CD14-positive monocyte (primary cell): ENCODE measurements around the gene ABHD4. TPM values are rescaled to one million over a fixed set of nuclear protein-coding genes. Genes with fewer than 3 reads are reported as not detected.
"Not testable (repeated sequence)": the region's sequence is repeated elsewhere in the genome, so short reads cannot be mapped to it uniquely, and the experiment has no call there.

Source experiments
- DNase-seq, 3 donors: peaks; one replicate each; pipeline ENCODE4 v3.0.0-alpha.2; 2011 to 2022
- H2AFZ ChIP-seq: 2 replicates; pipeline ENCODE4 v1.6.0; 2012; ENCODE audit warnings: mild to moderate bottlenecking, low read depth, low read length, inconsistent platforms; ENCODE audit not compliant: insufficient read depth, poor library complexity, severe bottlenecking
- H3K27ac ChIP-seq, 2 donors: 1 replicate in 1 of 2; 2 replicates in 1 of 2; pipeline ENCODE4 v1.5.1; 2012 to 2013; ENCODE audit warnings: low read length in 2 of 2, control low read depth in 1 of 2, inconsistent platforms in 1 of 2, low read depth in 1 of 2, mild to moderate bottlenecking in 1 of 2
- H3K27me3 ChIP-seq, 2 donors: one replicate each; pipeline versions ENCODE4 v1.6.0 to v1.6.1; 2011 to 2013; ENCODE audit warnings: low read length in 2 of 2; ENCODE audit not compliant: control insufficient read depth in 2 of 2, insufficient read depth in 2 of 2
- H3K36me3 ChIP-seq, 2 donors: replicated peaks in 1 of 2; 1 replicate in 1 of 2; 2 replicates in 1 of 2; pipeline versions ENCODE4 v1.5.1 to v1.6.1; 2012 to 2013; ENCODE audit warnings: low read length in 2 of 2, control low read depth in 1 of 2, inconsistent platforms in 1 of 2, mild to moderate bottlenecking in 1 of 2; ENCODE audit not compliant: insufficient read depth in 2 of 2, control insufficient read depth in 1 of 2
- H3K4me1 ChIP-seq, 2 donors: 1 replicate in 1 of 2; 2 replicates in 1 of 2; pipeline versions ENCODE4 v1.5.1 to v1.6.1; 2012 to 2013; ENCODE audit warnings: low read length in 2 of 2, control low read depth in 1 of 2, inconsistent platforms in 1 of 2, mild to moderate bottlenecking in 1 of 2, moderate library complexity in 1 of 2; ENCODE audit not compliant: insufficient read depth in 2 of 2, control insufficient read depth in 1 of 2
- H3K4me2 ChIP-seq: replicated peaks from 2 replicates; pipeline ENCODE3; 2012; ENCODE audit warnings: low read length, moderate library complexity, mild to moderate bottlenecking; ENCODE audit not compliant: poor library complexity, severe bottlenecking; ENCODE audit errors: extremely low read depth
- H3K4me3 ChIP-seq, 3 experiments: fragments of 200-600 bp in 1 of 3; sonication (generic) in 1 of 3; replicated peaks in 1 of 3; 1 replicate in 2 of 3; 2 replicates in 1 of 3; pipeline ENCODE4 v1.5.1; 2011 to 2013; ENCODE audit warnings: low read length in 3 of 3, mild to moderate bottlenecking in 3 of 3, control low read depth in 2 of 3, low read depth in 2 of 3, inconsistent platforms in 1 of 3, moderate library complexity in 1 of 3
- H3K79me2 ChIP-seq: 2 replicates; pipeline ENCODE4 v1.6.0; 2012; ENCODE audit warnings: mild to moderate bottlenecking, control low read depth, inconsistent platforms, low read length, moderate library complexity; ENCODE audit not compliant: insufficient read depth
- H3K9ac ChIP-seq: 2 replicates; pipeline ENCODE4 v1.6.0; 2017; ENCODE audit warnings: low read length, mild to moderate bottlenecking; ENCODE audit not compliant: insufficient read depth, poor library complexity, severe bottlenecking
- H3K9me3 ChIP-seq, 2 donors: replicated peaks in 1 of 2; 1 replicate in 1 of 2; 2 replicates in 1 of 2; pipeline versions ENCODE4 v1.5.1 to v1.6.1; 2012 to 2013; ENCODE audit warnings: low read length in 2 of 2, control low read depth in 1 of 2; ENCODE audit not compliant: control insufficient read depth in 1 of 2, insufficient read depth in 1 of 2
- H4K20me1 ChIP-seq: 2 replicates; pipeline ENCODE4 v1.6.0; 2012; ENCODE audit warnings: mild to moderate bottlenecking, low read length, control low read depth, moderate library complexity; ENCODE audit not compliant: insufficient read depth
- H3K27ac Mint-ChIP-seq, 7 donors: one replicate each; pipeline ENCODE4 v1.8.0; 2020; ENCODE audit warnings: mild to moderate bottlenecking in 7 of 7, mixed read lengths in 7 of 7, moderate library complexity in 6 of 7, inconsistent platforms in 2 of 7
- H3K27me3 Mint-ChIP-seq, 3 donors: one replicate each; pipeline ENCODE4 v1.8.0; 2021 to 2022; ENCODE audit warnings: low read depth in 3 of 3, mild to moderate bottlenecking in 3 of 3, mixed read lengths in 3 of 3, moderate library complexity in 3 of 3, inconsistent platforms in 1 of 3
- H3K36me3 Mint-ChIP-seq, 2 donors: one replicate each; pipeline ENCODE4 v1.8.0; 2020; ENCODE audit warnings: mixed read lengths in 2 of 2, inconsistent platforms in 1 of 2, mild to moderate bottlenecking in 1 of 2
- H3K4me1 Mint-ChIP-seq: one replicate; pipeline ENCODE4 v1.8.0; 2020; ENCODE audit warnings: mild to moderate bottlenecking, mixed read lengths
- H3K4me3 Mint-ChIP-seq, 2 donors: one replicate each; pipeline ENCODE4 v1.8.0; 2020; ENCODE audit warnings: mild to moderate bottlenecking in 2 of 2, mixed read lengths in 2 of 2, moderate library complexity in 1 of 2
- H3K9me3 Mint-ChIP-seq, 7 donors: one replicate each; pipeline ENCODE4 v1.8.0; 2020 to 2022; ENCODE audit warnings: mixed read lengths in 7 of 7, mild to moderate bottlenecking in 6 of 7, moderate library complexity in 6 of 7, inconsistent platforms in 2 of 7
- WGBS: methylation state at CpG from one replicate; pipeline ENCODE4 v1.1.5; 2013; ENCODE audit warnings: missing lambda C conversion rate; ENCODE audit not compliant: insufficient coverage; 5-methylcytosine and 5-hydroxymethylcytosine counted together
- intact Hi-C, 2 donors: fragments of 100-400 bp; cut with micrococcal nuclease; formaldehyde crosslinking; loops; one replicate each; pipeline versions ENCODE4 v1.15.0 to v1.15.1; 2023
- polyA plus RNA-seq, 3 donors: library from polyadenylated mRNA; depleted of rRNA in 1 of 3; unstranded in 2 of 3; stranded (reverse) in 1 of 3; fragments of 300-500 nt in 2 of 3; fragments of >200 nt in 1 of 3; fragmentation: Illumina TruSeq in 2 of 3; gene quantifications; 1 replicate in 2 of 3; 2 replicates in 1 of 3; pipeline ENCODE4 v1.2.3, GENCODE V29; 2012 to 2021
- TF ChIP-seq, protein P1 (sequence below): fragments of 200-600 bp; IDR thresholded peaks from one replicate; pipeline ENCODE4 v1.8.0; 2022; ENCODE audit warnings: antibody characterized with exemption, mild to moderate bottlenecking

ABHD4 gene
- polyA plus RNA-seq, 3 donors = 9.4 to 13.4 (median 12.5) TPM

DNA sequence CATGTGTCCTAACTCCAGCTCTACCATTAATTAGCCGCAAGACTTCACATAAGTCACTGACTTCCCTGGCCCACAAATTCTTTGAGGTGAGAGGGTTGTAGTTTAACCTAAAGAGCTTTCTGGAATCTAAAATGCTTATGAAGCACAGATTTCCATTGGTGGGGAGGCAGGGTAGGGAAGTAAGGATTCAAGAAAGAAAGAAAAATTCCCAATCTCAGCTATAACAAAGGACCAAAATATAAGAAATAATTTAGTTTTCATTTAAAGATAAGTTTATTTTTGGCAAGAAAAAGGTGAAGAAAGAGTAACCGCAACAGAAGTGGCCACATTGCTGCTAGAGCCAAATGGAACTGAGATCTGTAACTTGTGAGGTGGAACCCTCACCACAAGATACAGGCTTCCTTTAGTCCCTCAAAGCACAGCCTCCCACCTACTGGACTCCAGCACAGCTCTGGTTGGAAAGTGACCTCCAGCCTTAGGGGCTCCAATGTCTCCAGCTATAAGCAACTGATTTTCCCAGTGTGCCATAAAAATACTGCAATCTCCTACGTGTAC, 32.6 kb upstream of the ABHD4 start:
- H4K20me1 ChIP-seq = peaks cover 16% of the 10 kb centered on the region
- no peak overlapping the region for H3K27ac ChIP-seq
- H3K79me2 ChIP-seq = peaks cover 10% of the 10 kb centered on the region
- H3K9ac ChIP-seq = no peak overlapping the region
- peaks cover 10% of the 10 kb centered on the region for H3K4me1 Mint-ChIP-seq
- H2AFZ ChIP-seq = no peak overlapping the region
- no peaks in the 10 kb centered on the region for H3K9me3 ChIP-seq
- no peak overlapping the region for H3K4me3 ChIP-seq
- 100% methylated on average over 1 of the region's 3 CpGs for WGBS
- H3K36me3 ChIP-seq = peaks cover 52 to 75% of the 10 kb centered on the region in 2 donors
- H3K36me3 Mint-ChIP-seq = peaks cover 59 to 62% of the 10 kb centered on the region in 2 donors
- H3K4me2 ChIP-seq = no peak overlapping the region
- H3K9me3 Mint-ChIP-seq = no peaks in the 10 kb centered on the region
- intact Hi-C loops = loop anchor here in 1 of 2 donors (5.0 kb wide), 1 partner anchor 417 kb away; the partner anchor contains the start of gene AJUBA
- H3K4me3 Mint-ChIP-seq = no peak overlapping the region
- DNase-seq = no peak
- peaks cover 0 to 5% of the 10 kb centered on the region in 2 donors for H3K4me1 ChIP-seq
- H3K27me3 Mint-ChIP-seq = peaks cover 0 to 3% (median 0%) of the 10 kb centered on the region in 3 donors
- no peak overlapping the region for H3K27ac Mint-ChIP-seq
- no peaks in the 10 kb centered on the region for H3K27me3 ChIP-seq
- TF ChIP-seq, protein P1, sequence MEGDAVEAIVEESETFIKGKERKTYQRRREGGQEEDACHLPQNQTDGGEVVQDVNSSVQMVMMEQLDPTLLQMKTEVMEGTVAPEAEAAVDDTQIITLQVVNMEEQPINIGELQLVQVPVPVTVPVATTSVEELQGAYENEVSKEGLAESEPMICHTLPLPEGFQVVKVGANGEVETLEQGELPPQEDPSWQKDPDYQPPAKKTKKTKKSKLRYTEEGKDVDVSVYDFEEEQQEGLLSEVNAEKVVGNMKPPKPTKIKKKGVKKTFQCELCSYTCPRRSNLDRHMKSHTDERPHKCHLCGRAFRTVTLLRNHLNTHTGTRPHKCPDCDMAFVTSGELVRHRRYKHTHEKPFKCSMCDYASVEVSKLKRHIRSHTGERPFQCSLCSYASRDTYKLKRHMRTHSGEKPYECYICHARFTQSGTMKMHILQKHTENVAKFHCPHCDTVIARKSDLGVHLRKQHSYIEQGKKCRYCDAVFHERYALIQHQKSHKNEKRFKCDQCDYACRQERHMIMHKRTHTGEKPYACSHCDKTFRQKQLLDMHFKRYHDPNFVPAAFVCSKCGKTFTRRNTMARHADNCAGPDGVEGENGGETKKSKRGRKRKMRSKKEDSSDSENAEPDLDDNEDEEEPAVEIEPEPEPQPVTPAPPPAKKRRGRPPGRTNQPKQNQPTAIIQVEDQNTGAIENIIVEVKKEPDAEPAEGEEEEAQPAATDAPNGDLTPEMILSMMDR = no peak

DNA sequence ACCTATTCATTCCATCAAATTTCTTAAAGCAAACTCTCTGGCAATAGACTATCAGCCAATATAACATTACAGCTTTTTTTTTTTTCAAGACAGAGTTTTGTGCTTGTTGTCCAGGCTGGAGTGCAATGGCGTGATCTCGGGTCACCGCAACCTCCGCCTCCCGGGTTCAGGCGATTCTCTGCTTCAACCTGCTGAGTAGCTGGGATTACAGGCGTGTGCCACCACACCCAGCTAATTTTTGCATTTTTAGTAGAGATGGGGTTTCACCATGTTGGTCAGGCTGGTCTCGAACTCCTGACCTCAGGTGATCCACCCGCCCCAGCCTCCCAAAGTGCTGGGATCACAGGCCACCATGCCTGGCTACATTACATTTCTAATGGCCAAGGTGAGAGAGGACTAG, 31.8 kb upstream of the ABHD4 start:
- DNase-seq, H3K27me3 Mint-ChIP-seq, H3K9me3 ChIP-seq, H3K4me3 Mint-ChIP-seq, H3K9me3 Mint-ChIP-seq, H2AFZ ChIP-seq, H3K4me1 ChIP-seq, H3K79me2 ChIP-seq, H3K9ac ChIP-seq, H3K27ac ChIP-seq, H3K27me3 ChIP-seq, H3K4me3 ChIP-seq, H3K4me2 ChIP-seq: not testable (repeated sequence)
- intact Hi-C loops = loop anchor here in 1 of 2 donors (5.0 kb wide), 1 partner anchor 416 kb away; the partner anchor contains the start of gene AJUBA
- peaks cover 11% of the 10 kb centered on the region for H3K4me1 Mint-ChIP-seq
- peaks cover 62 to 69% of the 10 kb centered on the region in 2 donors for H3K36me3 Mint-ChIP-seq
- Histone ChIP-seq H4K20me1 (peaks cover 16% of the 10 kb centered on the region), H3K36me3 (peaks cover 57 to 80% of the 10 kb centered on the region in 2 donors)
- peak overlapping the region in 1 of 7 donors; percentile 76 for H3K27ac Mint-ChIP-seq
- 100% methylated on average over 2 of the region's 9 CpGs for WGBS
